Effector memory CD4-positive, alpha-beta T cell (primary cell): ENCODE measurements around the gene COL23A1.

Experiments
- DNase-seq, 3 donors: peaks; one replicate each; pipeline ENCODE4 v3.0.0-alpha.2; 2020
- H3K27ac ChIP-seq: 2 replicates; pipeline ENCODE4 v1.7.0; 2013; ENCODE audit warnings: mild to moderate bottlenecking, low read length, moderate library complexity; ENCODE audit not compliant: insufficient read depth, poor library complexity, severe bottlenecking
- H3K27me3 ChIP-seq: replicated peaks from 2 replicates; pipeline ENCODE4 v1.7.0; 2013; ENCODE audit warnings: mild to moderate bottlenecking, low read length; ENCODE audit not compliant: insufficient read depth, control insufficient read depth, poor library complexity, severe bottlenecking
- H3K36me3 ChIP-seq: 2 replicates; pipeline ENCODE4 v1.7.0; 2013; ENCODE audit warnings: mild to moderate bottlenecking, low read length, moderate library complexity; ENCODE audit not compliant: control insufficient read depth, insufficient read depth
- H3K4me1 ChIP-seq: 2 replicates; pipeline ENCODE4 v1.7.0; 2013; ENCODE audit warnings: low read length, mild to moderate bottlenecking; ENCODE audit not compliant: control insufficient read depth, insufficient read depth, poor library complexity, severe bottlenecking
- H3K4me3 ChIP-seq: 2 replicates; pipeline ENCODE4 v1.7.0; 2013; ENCODE audit warnings: low read length, low read depth, mild to moderate bottlenecking; ENCODE audit not compliant: insufficient read depth, poor library complexity, severe bottlenecking
- H3K9me3 ChIP-seq: 2 replicates; pipeline ENCODE4 v1.7.0; 2013; ENCODE audit warnings: mild to moderate bottlenecking, low read length, moderate library complexity; ENCODE audit not compliant: control insufficient read depth

COL23A1 gene

GRCh38 chr5:178433273-178433775 is 156.9 kb downstream of the COL23A1 start:
- Histone ChIP-seq H3K4me1 (no peaks in the 10 kb centered on the region), H3K27ac (no peak overlapping the region), H3K4me3 (no peak overlapping the region), H3K27me3 (no peaks in the 10 kb centered on the region), H3K36me3 (no peaks in the 10 kb centered on the region), H3K9me3 (no peaks in the 10 kb centered on the region)
- DNase-seq = no peak

GRCh38 chr5:178432421-178433272 is 157.5 kb downstream of the COL23A1 start:
- Histone ChIP-seq H3K27ac (no peak overlapping the region), H3K36me3 (no peaks in the 10 kb centered on the region), H3K9me3 (no peaks in the 10 kb centered on the region), H3K27me3 (no peaks in the 10 kb centered on the region), H3K4me1 (no peaks in the 10 kb centered on the region), H3K4me3 (no peak overlapping the region)
- DNase-seq = no peak

GRCh38 chr5:178431782-178432165 is 158.4 kb downstream of the COL23A1 start:
- Histone ChIP-seq H3K4me1 (no peaks in the 10 kb centered on the region), H3K36me3 (no peaks in the 10 kb centered on the region), H3K9me3 (no peaks in the 10 kb centered on the region), H3K27ac (no peak overlapping the region), H3K27me3 (no peaks in the 10 kb centered on the region), H3K4me3 (no peak overlapping the region)
- DNase-seq = no peak

- Histone ChIP-seq H3K27me3 (no peaks in the 10 kb centered on the region), H3K4me1 (no peaks in the 10 kb centered on the region), H3K4me3 (no peak overlapping the region), H3K9me3 (no peaks in the 10 kb centered on the region), H3K36me3 (no peaks in the 10 kb centered on the region), H3K27ac (no peak overlapping the region)
- no peak for DNase-seq
Measured at GRCh38 chr5:178431063-178431781, 159.0 kb downstream of the COL23A1 start.

DNA sequence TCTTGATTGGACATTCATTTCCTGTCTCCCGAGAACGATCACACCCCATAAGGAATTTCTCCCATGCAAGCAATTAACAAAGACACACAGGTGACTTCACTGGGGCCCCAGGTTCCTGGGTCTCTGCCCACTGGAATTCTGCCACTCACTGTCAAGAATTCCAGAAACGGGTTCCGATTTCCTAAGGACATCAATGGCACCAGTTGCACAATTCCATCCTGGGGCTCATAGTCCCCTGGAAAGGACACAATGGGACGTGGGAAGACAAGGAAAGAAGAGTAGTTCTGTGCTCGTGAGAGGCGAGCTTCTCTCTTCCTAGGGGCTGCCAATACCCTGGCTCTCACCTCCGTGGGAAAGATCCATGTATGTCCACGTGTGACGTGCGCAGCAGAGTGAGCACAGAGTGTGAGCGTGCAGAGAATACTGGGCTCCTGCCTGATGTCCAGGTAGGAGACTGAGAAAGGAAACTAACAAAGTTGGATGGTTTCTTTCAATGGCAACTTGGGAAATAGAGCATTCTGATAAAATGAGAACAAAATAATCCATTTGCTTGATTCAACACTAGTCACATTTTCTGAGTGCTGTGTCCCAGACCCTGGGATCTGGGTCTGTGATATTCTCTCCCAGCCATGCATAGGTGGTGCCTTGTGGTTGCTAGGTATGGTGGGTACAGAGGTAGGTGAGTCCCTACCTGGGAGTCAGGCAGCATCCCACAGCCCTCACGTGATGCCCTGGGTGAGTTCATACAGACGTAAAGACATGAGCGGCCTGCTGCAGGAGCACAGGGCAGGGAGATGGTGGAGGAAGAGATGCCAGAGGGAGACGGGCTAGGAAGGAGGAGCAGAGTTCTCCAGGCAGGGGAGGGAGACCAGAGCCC is 159.8 kb downstream of the COL23A1 start:
- H3K4me1 ChIP-seq = no peaks in the 10 kb centered on the region
- H3K4me3 ChIP-seq = no peak overlapping the region
- no peak overlapping the region for H3K27ac ChIP-seq
- no peak for DNase-seq
- no peaks in the 10 kb centered on the region for H3K27me3 ChIP-seq
- H3K9me3 ChIP-seq = no peaks in the 10 kb centered on the region
- no peaks in the 10 kb centered on the region for H3K36me3 ChIP-seq

DNA sequence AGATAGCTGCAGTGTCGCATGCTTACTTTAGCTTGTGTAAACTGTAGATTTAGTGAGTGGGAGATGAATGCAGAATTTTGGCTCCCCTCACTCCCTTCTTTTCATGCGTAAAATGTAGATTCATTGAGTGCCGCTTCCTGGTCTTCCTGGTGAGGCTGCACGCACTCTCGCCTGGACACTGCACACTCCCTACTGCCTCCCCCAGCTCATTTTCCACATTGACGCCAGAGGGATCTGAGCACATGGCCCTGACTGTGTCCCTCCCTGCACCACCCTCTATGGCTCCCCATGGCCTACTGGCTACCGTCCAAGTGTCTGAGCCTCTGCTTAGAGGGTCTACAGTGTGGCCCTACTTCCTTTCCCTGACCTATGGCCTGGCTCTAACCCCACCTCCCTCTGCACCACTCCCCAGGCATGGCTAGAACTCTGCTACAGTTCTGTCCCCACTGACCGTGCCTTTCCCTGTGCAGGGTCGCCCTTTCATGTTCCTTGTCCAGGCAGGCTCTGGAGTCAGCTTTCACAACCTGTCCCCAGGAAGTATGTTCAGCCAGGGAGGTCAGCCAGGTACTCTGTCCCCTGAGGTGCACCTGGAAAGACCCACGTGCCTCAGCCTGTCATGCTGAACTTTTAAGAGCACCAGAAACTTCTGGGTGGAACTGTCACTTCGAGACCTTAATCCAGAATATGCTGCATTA is 160.6 kb downstream of the COL23A1 start:
- H3K4me3 ChIP-seq = no peak overlapping the region
- H3K36me3 ChIP-seq = no peaks in the 10 kb centered on the region
- H3K9me3 ChIP-seq = no peaks in the 10 kb centered on the region
- H3K4me1 ChIP-seq = no peaks in the 10 kb centered on the region
- DNase-seq = no peak
- H3K27me3 ChIP-seq = no peaks in the 10 kb centered on the region
- no peak overlapping the region for H3K27ac ChIP-seq

- H3K9me3 ChIP-seq = no peaks in the 10 kb centered on the region
- no peaks in the 10 kb centered on the region for H3K27me3 ChIP-seq
- no peak overlapping the region for H3K27ac ChIP-seq
- no peak for DNase-seq
- H3K4me1 ChIP-seq = no peaks in the 10 kb centered on the region
- H3K36me3 ChIP-seq = no peaks in the 10 kb centered on the region
- no peak overlapping the region for H3K4me3 ChIP-seq
Measured at GRCh38 chr5:178429156-178429468, 161.1 kb downstream of the COL23A1 start.

GRCh38 chr5:178428341-178429155 is 161.6 kb downstream of the COL23A1 start:
- Histone ChIP-seq H3K4me1 (no peaks in the 10 kb centered on the region), H3K27ac (no peak overlapping the region), H3K4me3 (no peak overlapping the region), H3K36me3 (no peaks in the 10 kb centered on the region), H3K27me3 (no peaks in the 10 kb centered on the region), H3K9me3 (no peaks in the 10 kb centered on the region)
- no peak for DNase-seq
